ENCODE data around the gene SCAF1. TPM values are rescaled to one million over a fixed set of nuclear protein-coding genes. Genes with fewer than 3 reads are reported as not detected.

SCAF1 gene
- polyA plus RNA-seq, 1 donor from 2014 or later, result 11.9 TPM

- no peaks in the 10 kb centered on the region for H4K20me1 ChIP-seq (ENCODE audit: insufficient read depth)
- no peaks in the 10 kb centered on the region for H3K9me2 ChIP-seq (ENCODE audit: insufficient read depth, low read length)
- TF ChIP-seq EP300 (conservative IDR thresholded peaks at IDR 0.05; ENCODE audit: poor library complexity, severe bottlenecking) (no peak), POLR2AphosphoS5 (IDR thresholded peaks at IDR 0.05) (no peak), SMC3 (conservative IDR thresholded peaks at IDR 0.05; ENCODE audit: poor library complexity) (no peak), RAD21 (conservative IDR thresholded peaks at IDR 0.05) (no peak), EZH2 (IDR thresholded peaks at IDR 0.05; ENCODE audit: borderline replicate concordance, insufficient read depth, low read length, poor library complexity, severe bottlenecking) (no peak), MXI1 (conservative IDR thresholded peaks at IDR 0.05; ENCODE audit: poor library complexity, severe bottlenecking) (no peak), TAF1 (IDR thresholded peaks at IDR 0.05; ENCODE audit: low read depth) (no peak)
- TF ChIP-seq, protein P1, sequence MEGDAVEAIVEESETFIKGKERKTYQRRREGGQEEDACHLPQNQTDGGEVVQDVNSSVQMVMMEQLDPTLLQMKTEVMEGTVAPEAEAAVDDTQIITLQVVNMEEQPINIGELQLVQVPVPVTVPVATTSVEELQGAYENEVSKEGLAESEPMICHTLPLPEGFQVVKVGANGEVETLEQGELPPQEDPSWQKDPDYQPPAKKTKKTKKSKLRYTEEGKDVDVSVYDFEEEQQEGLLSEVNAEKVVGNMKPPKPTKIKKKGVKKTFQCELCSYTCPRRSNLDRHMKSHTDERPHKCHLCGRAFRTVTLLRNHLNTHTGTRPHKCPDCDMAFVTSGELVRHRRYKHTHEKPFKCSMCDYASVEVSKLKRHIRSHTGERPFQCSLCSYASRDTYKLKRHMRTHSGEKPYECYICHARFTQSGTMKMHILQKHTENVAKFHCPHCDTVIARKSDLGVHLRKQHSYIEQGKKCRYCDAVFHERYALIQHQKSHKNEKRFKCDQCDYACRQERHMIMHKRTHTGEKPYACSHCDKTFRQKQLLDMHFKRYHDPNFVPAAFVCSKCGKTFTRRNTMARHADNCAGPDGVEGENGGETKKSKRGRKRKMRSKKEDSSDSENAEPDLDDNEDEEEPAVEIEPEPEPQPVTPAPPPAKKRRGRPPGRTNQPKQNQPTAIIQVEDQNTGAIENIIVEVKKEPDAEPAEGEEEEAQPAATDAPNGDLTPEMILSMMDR (IDR thresholded peaks at IDR 0.05; ENCODE audit: poor library complexity, severe bottlenecking), result no peak
- TF ChIP-seq, protein P2, sequence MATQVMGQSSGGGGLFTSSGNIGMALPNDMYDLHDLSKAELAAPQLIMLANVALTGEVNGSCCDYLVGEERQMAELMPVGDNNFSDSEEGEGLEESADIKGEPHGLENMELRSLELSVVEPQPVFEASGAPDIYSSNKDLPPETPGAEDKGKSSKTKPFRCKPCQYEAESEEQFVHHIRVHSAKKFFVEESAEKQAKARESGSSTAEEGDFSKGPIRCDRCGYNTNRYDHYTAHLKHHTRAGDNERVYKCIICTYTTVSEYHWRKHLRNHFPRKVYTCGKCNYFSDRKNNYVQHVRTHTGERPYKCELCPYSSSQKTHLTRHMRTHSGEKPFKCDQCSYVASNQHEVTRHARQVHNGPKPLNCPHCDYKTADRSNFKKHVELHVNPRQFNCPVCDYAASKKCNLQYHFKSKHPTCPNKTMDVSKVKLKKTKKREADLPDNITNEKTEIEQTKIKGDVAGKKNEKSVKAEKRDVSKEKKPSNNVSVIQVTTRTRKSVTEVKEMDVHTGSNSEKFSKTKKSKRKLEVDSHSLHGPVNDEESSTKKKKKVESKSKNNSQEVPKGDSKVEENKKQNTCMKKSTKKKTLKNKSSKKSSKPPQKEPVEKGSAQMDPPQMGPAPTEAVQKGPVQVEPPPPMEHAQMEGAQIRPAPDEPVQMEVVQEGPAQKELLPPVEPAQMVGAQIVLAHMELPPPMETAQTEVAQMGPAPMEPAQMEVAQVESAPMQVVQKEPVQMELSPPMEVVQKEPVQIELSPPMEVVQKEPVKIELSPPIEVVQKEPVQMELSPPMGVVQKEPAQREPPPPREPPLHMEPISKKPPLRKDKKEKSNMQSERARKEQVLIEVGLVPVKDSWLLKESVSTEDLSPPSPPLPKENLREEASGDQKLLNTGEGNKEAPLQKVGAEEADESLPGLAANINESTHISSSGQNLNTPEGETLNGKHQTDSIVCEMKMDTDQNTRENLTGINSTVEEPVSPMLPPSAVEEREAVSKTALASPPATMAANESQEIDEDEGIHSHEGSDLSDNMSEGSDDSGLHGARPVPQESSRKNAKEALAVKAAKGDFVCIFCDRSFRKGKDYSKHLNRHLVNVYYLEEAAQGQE (IDR thresholded peaks at IDR 0.05; ENCODE audit: borderline replicate concordance), result no peak
- no peak overlapping the region for H2AFZ ChIP-seq (ENCODE audit: low read depth, low read length)
- no peak overlapping the region for H3K27ac ChIP-seq (ENCODE audit: low read length)
- H3K36me3 ChIP-seq (ENCODE audit: insufficient read depth, low read length), result peaks cover 5% of the 10 kb centered on the region
- H3K27me3 ChIP-seq (ENCODE audit: insufficient read depth, low read depth, low read length), result no peaks in the 10 kb centered on the region
- H3K79me2 ChIP-seq (replicated peaks; ENCODE audit: insufficient read depth, low read length), result no peaks in the 10 kb centered on the region
- no peaks in the 10 kb centered on the region for H3K9me3 ChIP-seq (ENCODE audit: low read length)
- no peak overlapping the region for H3K4me2 ChIP-seq (ENCODE audit: low read length)
- H3F3A ChIP-seq (ENCODE audit: insufficient read depth, low read length, poor library complexity, severe bottlenecking), result no peaks in the 10 kb centered on the region
- H3K4me3 ChIP-seq (ENCODE audit: low read length), result no peak overlapping the region
- H3K9ac ChIP-seq (ENCODE audit: low read length), result no peak overlapping the region
These were observed 63.1 kb downstream of the SCAF1 start for GRCh38 chr19:49704888-49705642.

DNA sequence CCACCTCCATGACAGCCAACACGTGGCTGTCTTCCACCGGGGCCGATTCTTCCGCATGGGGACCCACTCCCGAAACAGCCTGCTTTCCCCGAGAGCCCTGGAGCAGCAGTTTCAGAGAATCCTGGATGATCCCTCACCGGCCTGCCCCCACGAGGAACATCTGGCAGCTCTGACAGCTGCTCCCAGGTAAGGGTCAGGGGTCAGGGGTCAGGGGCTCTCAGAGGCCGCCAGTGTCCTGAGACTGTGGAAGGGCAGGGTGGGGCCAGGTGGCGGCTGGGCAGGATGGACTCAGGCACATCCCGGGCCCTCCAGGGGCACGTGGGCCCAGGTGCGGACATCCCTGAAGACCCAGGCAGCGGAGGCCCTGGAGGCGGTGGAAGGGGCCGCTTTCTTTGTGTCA is 63.9 kb downstream of the SCAF1 start:
- no peak overlapping the region for H3K9ac ChIP-seq (ENCODE audit: low read length)
- no peaks in the 10 kb centered on the region for H3K9me3 ChIP-seq (ENCODE audit: low read length)
- H3K27ac ChIP-seq (ENCODE audit: low read length), result no peak overlapping the region
- peaks cover 5% of the 10 kb centered on the region for H3K36me3 ChIP-seq (ENCODE audit: insufficient read depth, low read length)
- no peaks in the 10 kb centered on the region for H3F3A ChIP-seq (ENCODE audit: insufficient read depth, low read length, poor library complexity, severe bottlenecking)
- H2AFZ ChIP-seq (ENCODE audit: low read depth, low read length), result no peak overlapping the region
- no peaks in the 10 kb centered on the region for H4K20me1 ChIP-seq (ENCODE audit: insufficient read depth)
- no peaks in the 10 kb centered on the region for H3K27me3 ChIP-seq (ENCODE audit: insufficient read depth, low read depth, low read length)
- no peak for TF ChIP-seq RAD21 (conservative IDR thresholded peaks at IDR 0.05)
- TF ChIP-seq MXI1 (conservative IDR thresholded peaks at IDR 0.05; ENCODE audit: poor library complexity, severe bottlenecking), result no peak
- TF ChIP-seq EP300 (conservative IDR thresholded peaks at IDR 0.05; ENCODE audit: poor library complexity, severe bottlenecking), result no peak
- no peak for TF ChIP-seq SMC3 (conservative IDR thresholded peaks at IDR 0.05; ENCODE audit: poor library complexity)
- TF ChIP-seq, protein P1 (IDR thresholded peaks at IDR 0.05; ENCODE audit: poor library complexity, severe bottlenecking), result no peak
- no peak for TF ChIP-seq POLR2AphosphoS5 (IDR thresholded peaks at IDR 0.05)
- no peak for TF ChIP-seq TAF1 (IDR thresholded peaks at IDR 0.05; ENCODE audit: low read depth)
- TF ChIP-seq, protein P2 (IDR thresholded peaks at IDR 0.05; ENCODE audit: borderline replicate concordance), result no peak
- TF ChIP-seq EZH2 (IDR thresholded peaks at IDR 0.05; ENCODE audit: borderline replicate concordance, insufficient read depth, low read length, poor library complexity, severe bottlenecking), result no peak
- H3K79me2 ChIP-seq (replicated peaks; ENCODE audit: insufficient read depth, low read length), result no peaks in the 10 kb centered on the region
- no peaks in the 10 kb centered on the region for H3K9me2 ChIP-seq (ENCODE audit: insufficient read depth, low read length)
- H3K4me2 ChIP-seq (ENCODE audit: low read length), result no peak overlapping the region
- no peak overlapping the region for H3K4me3 ChIP-seq (ENCODE audit: low read length)
